SK-N-SH (cell line): ENCODE data around the gene ZNF425. TPM values are rescaled to one million over a fixed set of nuclear protein-coding genes. Genes with fewer than 3 reads are reported as not detected.

ENCODE experiments used
- CTCF ChIA-PET: fragments of 300-600, 350-600 bp; formaldehyde crosslinking; extraction: SDS; loops from one replicate; lab custom pipeline; 2021; lab: Yijun Ruan, JAX
- POLR2A ChIA-PET: fragments of 350-600 bp; sonication (Branson Sonifier 250); formaldehyde crosslinking; extraction: SDS; loops from one replicate; lab custom pipeline; 2020; ENCODE audit warnings: antibody characterized with exemption, inconsistent platforms; lab: Yijun Ruan, JAX
- DNase-seq: peaks from one replicate; pipeline ENCODE4 v3.0.0; 2012
- H2AFZ ChIP-seq: fragments of 200-600 bp; sonication (generic); 2 replicates; pipeline ENCODE4 v1.8.1; 2016; ENCODE audit warnings: antibody characterized with exemption, mild to moderate bottlenecking, low read depth
- H3F3A ChIP-seq: fragments of 200-600 bp; sonication (generic); replicated peaks from 2 replicates; pipeline ENCODE3; 2016; ENCODE audit warnings: antibody characterized with exemption, mild to moderate bottlenecking; ENCODE audit not compliant: insufficient read depth
- H3K27ac ChIP-seq, 2 experiments: fragments of 200-500 bp in 1 of 2; fragments of 200-600 bp in 1 of 2; sonication (Bioruptor generic) in 1 of 2; sonication (generic), shearing (Covaris generic) in 1 of 2; 2 replicates each; pipeline versions ENCODE4 v1.5.1 to v1.6.1; 2014 to 2016; ENCODE audit warnings: low read depth in 2 of 2, inconsistent platforms in 1 of 2, low read length in 1 of 2, mild to moderate bottlenecking in 1 of 2, mixed read lengths in 1 of 2
- H3K27me3 ChIP-seq: fragments of 200-600 bp; sonication (generic), shearing (Covaris generic); 2 replicates; pipeline ENCODE4 v1.6.1; 2016; ENCODE audit warnings: mixed run types; ENCODE audit not compliant: insufficient read depth
- H3K36me3 ChIP-seq, 2 experiments: fragments of 200-500 bp in 1 of 2; fragments of 200-600 bp in 1 of 2; sonication (Bioruptor generic) in 1 of 2; sonication (generic) in 1 of 2; replicated peaks in 1 of 2; 2 replicates each; pipeline versions ENCODE3 to v1.5.1; 2014 to 2016; ENCODE audit warnings: low read length in 1 of 2, mild to moderate bottlenecking in 1 of 2; ENCODE audit not compliant: insufficient read depth in 2 of 2, control insufficient read depth in 1 of 2
- H3K4me1 ChIP-seq, 2 experiments: fragments of 200-500 bp in 1 of 2; fragments of 200-600 bp in 1 of 2; sonication (Bioruptor generic) in 1 of 2; sonication (generic), shearing (Covaris generic) in 1 of 2; 2 replicates each; pipeline versions ENCODE4 v1.5.1 to v1.6.1; 2014 to 2016; ENCODE audit warnings: low read depth in 1 of 2, low read length in 1 of 2, mixed run types in 1 of 2; ENCODE audit not compliant: insufficient read depth in 2 of 2, control insufficient read depth in 1 of 2
- H3K4me2 ChIP-seq: fragments of 200-600 bp; sonication (generic), shearing (Covaris generic); 2 replicates; pipeline ENCODE4 v1.6.1; 2017; ENCODE audit warnings: mixed run types
- H3K4me3 ChIP-seq, 2 experiments: fragments of 200-500 bp in 1 of 2; fragments of 200-600 bp in 1 of 2; sonication (Bioruptor generic) in 1 of 2; sonication (generic), shearing (Covaris generic) in 1 of 2; 2 replicates each; pipeline versions ENCODE4 v1.5.1 to v1.8.1; 2014 to 2016; ENCODE audit warnings: low read depth in 2 of 2, inconsistent platforms in 1 of 2, low read length in 1 of 2, mild to moderate bottlenecking in 1 of 2, mixed read lengths in 1 of 2, moderate library complexity in 1 of 2
- H3K79me2 ChIP-seq: fragments of 200-600 bp; sonication (generic); 2 replicates; pipeline ENCODE4 v1.8.1; 2017; ENCODE audit warnings: mild to moderate bottlenecking; ENCODE audit not compliant: insufficient read depth
- H3K9ac ChIP-seq: fragments of 200-600 bp; sonication (generic); 2 replicates; pipeline ENCODE4 v1.6.1; 2017; ENCODE audit warnings: mixed run types
- H3K9me2 ChIP-seq: fragments of 200-600 bp; sonication (generic); 2 replicates; pipeline ENCODE4 v1.6.1; 2017; ENCODE audit warnings: mixed run types
- H3K9me3 ChIP-seq: fragments of 200-600 bp; sonication (generic); 2 replicates; pipeline ENCODE4 v1.6.1; 2017; ENCODE audit warnings: mixed run types, mild to moderate bottlenecking, moderate library complexity
- H4K20me1 ChIP-seq: fragments of 200-600 bp; sonication (generic); 2 replicates; pipeline ENCODE4 v1.6.1; 2017; ENCODE audit warnings: mild to moderate bottlenecking, mixed run types; ENCODE audit not compliant: insufficient read depth
- ELF1 ChIP-seq: IDR thresholded peaks from 2 replicates; pipeline ENCODE4 v1.4.0; 2012
- EP300 ChIP-seq, 2 experiments: IDR thresholded peaks; 2 replicates each; pipeline versions ENCODE4 v1.4.0 to v1.6.1; 2012; ENCODE audit warnings: borderline replicate concordance in 1 of 2, low read depth in 1 of 2, low read length in 1 of 2
- EZH2phosphoT487 ChIP-seq: fragments of 200-600 bp; sonication (generic); IDR thresholded peaks from 2 replicates; pipeline ENCODE4 v1.6.1; 2017; ENCODE audit warnings: low read depth, mixed run types, mild to moderate bottlenecking, antibody characterized with exemption, moderate library complexity, borderline replicate concordance
- FOXM1 ChIP-seq: IDR thresholded peaks from 2 replicates; pipeline ENCODE4 v1.4.0; 2012; ENCODE audit warnings: low read depth, mild to moderate bottlenecking
- JUND ChIP-seq: IDR thresholded peaks from 2 replicates; pipeline ENCODE4 v1.4.0; 2012
- MXI1 ChIP-seq: IDR thresholded peaks from 2 replicates; pipeline ENCODE4 v1.6.1; 2012; ENCODE audit warnings: mild to moderate bottlenecking, low read depth, low read length, improper control_type of control experiment
- RAD21 ChIP-seq: IDR thresholded peaks from 2 replicates; pipeline ENCODE4 v1.6.1; 2012; ENCODE audit warnings: mild to moderate bottlenecking, low read length
- RCOR1 ChIP-seq: fragments of 150-350 bp; IDR thresholded peaks from 2 replicates; pipeline ENCODE4 v1.6.1; 2017; ENCODE audit warnings: antibody characterized with exemption, low read length
- RFX5 ChIP-seq: IDR thresholded peaks from 2 replicates; pipeline ENCODE4 v1.6.1; 2012; ENCODE audit warnings: mild to moderate bottlenecking, improper control_type of control experiment, low read length
- RXRA ChIP-seq: IDR thresholded peaks from 2 replicates; pipeline ENCODE4 v1.4.0; 2012; ENCODE audit warnings: low read depth, mild to moderate bottlenecking, borderline replicate concordance
- SIN3A ChIP-seq: IDR thresholded peaks from 2 replicates; pipeline ENCODE4 v1.6.1; 2012; ENCODE audit warnings: low read depth, mild to moderate bottlenecking, low read length, moderate library complexity, borderline replicate concordance
- SMC3 ChIP-seq: IDR thresholded peaks from 2 replicates; pipeline ENCODE4 v1.6.1; 2012; ENCODE audit warnings: low read depth, low read length, improper control_type of control experiment
- TAF1 ChIP-seq: IDR thresholded peaks from 2 replicates; pipeline ENCODE4 v1.6.1; 2012; ENCODE audit warnings: low read depth, mild to moderate bottlenecking, low read length, moderate library complexity, borderline replicate concordance
- USF2 ChIP-seq: fragments of 150-350 bp; IDR thresholded peaks from 2 replicates; pipeline ENCODE4 v1.6.1; 2017; ENCODE audit warnings: antibody characterized with exemption, low read length, low read depth, borderline replicate concordance
- YY1 ChIP-seq: IDR thresholded peaks from 2 replicates; pipeline ENCODE4 v1.4.0; 2012; ENCODE audit warnings: low read depth, mild to moderate bottlenecking
- WGBS: methylation state at CpG from one replicate; pipeline ENCODE4 v1.1.6; 2017; ENCODE audit warnings: low lambda C conversion rate; 5-methylcytosine and 5-hydroxymethylcytosine counted together
- polyA plus RNA-seq, 3 experiments: library from polyadenylated mRNA; depleted of rRNA; stranded (reverse); fragments of >200 nt; gene quantifications; 2 replicates each; pipeline ENCODE4 v1.2.3, GENCODE V29; 2012

The ZNF425 gene
- polyA plus RNA-seq, 1 of the 3 experiments (the other 2 are of a cell fraction), result 1.4 TPM

GRCh38 chr7:149172534-149172920 is 46.4 kb upstream of the ZNF425 start:
- WGBS, result 97% methylated on average over 1 of the region's 1 CpG
- Histone ChIP-seq H4K20me1 (no peaks in the 10 kb centered on the region), H3K27ac (no peak overlapping the region), H3K9ac (no peak overlapping the region), H3K9me3 (no peaks in the 10 kb centered on the region), H3K4me3 (no peak overlapping the region), H3K79me2 (no peaks in the 10 kb centered on the region), H3K4me1 (peaks cover 0 to 13% of the 10 kb centered on the region in 2 experiments; a peak in 2 of 4 replicates), H3F3A (no peaks in the 10 kb centered on the region), H3K27me3 (no peaks in the 10 kb centered on the region)
- DNase-seq, result no peak
- TF ChIP-seq YY1 (no peak), RXRA (no peak), USF2 (no peak), JUND (no peak), TAF1 (no peak), SMC3 (no peak), RCOR1 (no peak)
- TF ChIP-seq, all 33 proteins: peak for 0
- POLR2A ChIA-PET, result no interaction called here
- H3K36me3 ChIP-seq, result peaks cover 29 to 80% of the 10 kb centered on the region in 2 experiments
- no peak overlapping the region for H3K4me2 ChIP-seq
- H3K9me2 ChIP-seq, result no peaks in the 10 kb centered on the region
- CTCF ChIA-PET, result interaction anchor here (0.9 kb wide), 1 partner anchor 25 kb away, joined by 4 read pairs; the partner anchor contains the start of gene ZNF398
- no peak overlapping the region for H2AFZ ChIP-seq

- Histone ChIP-seq H3K79me2 (no peaks in the 10 kb centered on the region), H3K4me3 (no peak overlapping the region), H3K9ac (no peak overlapping the region), H3K4me1 (peaks cover 0 to 13% of the 10 kb centered on the region in 2 experiments; a peak in 2 of 4 replicates), H3K27me3 (no peaks in the 10 kb centered on the region), H4K20me1 (no peaks in the 10 kb centered on the region), H2AFZ (no peak overlapping the region), H3K9me2 (no peaks in the 10 kb centered on the region), H3K27ac (no peak overlapping the region), H3K4me2 (no peak overlapping the region), H3K36me3 (peaks cover 30 to 80% of the 10 kb centered on the region in 2 experiments), H3F3A (no peaks in the 10 kb centered on the region), H3K9me3 (no peaks in the 10 kb centered on the region)
- ChIA-PET POLR2A (no interaction called here), CTCF (interaction anchor here (0.5 to 0.9 kb wide), 2 partner anchors 25 to 81 kb away, joined by 4 read pairs; partner anchors contain the start of gene ZNF398)
- no peak for TF ChIP-seq MXI1
- no peak for TF ChIP-seq ELF1
- TF ChIP-seq EZH2phosphoT487, result no peak
- no peak for TF ChIP-seq EP300 (IDR thresholded peaks at IDR 0.05; ENCODE audit: borderline replicate concordance in 1 of 2, low read depth in 1 of 2, low read length in 1 of 2)
- TF ChIP-seq RFX5, result no peak
- TF ChIP-seq FOXM1, result no peak
- TF ChIP-seq RAD21, result no peak
- TF ChIP-seq JUND, result no peak
- no peak for TF ChIP-seq SIN3A
- DNase-seq, result no peak
- WGBS, result 82% methylated on average over 9 of the region's 9 CpGs
Observed at GRCh38 chr7:149171892-149172533, 45.9 kb upstream of the ZNF425 start.
